OCI-LY1 (cell line): Measurements from ENCODE around the gene MZB1.

ENCODE experiments used
- H2AFZ ChIP-seq: fragments of 200-600 bp; sonication (generic), shearing (Covaris generic); 2 replicates; pipeline ENCODE4 v1.6.0; 2014; ENCODE audit warnings: antibody characterized with exemption, mild to moderate bottlenecking, low read length
- H3F3A ChIP-seq: fragments of 200-600 bp; sonication (generic), shearing (Covaris generic); 2 replicates; pipeline ENCODE4 v1.6.0; 2014; ENCODE audit warnings: mild to moderate bottlenecking, antibody characterized with exemption, low read length, moderate library complexity; ENCODE audit not compliant: insufficient read depth
- H3K27ac ChIP-seq: fragments of 200-600 bp; sonication (generic); 2 replicates; pipeline ENCODE4 v1.5.1; 2014; ENCODE audit warnings: low read length, mixed run types, mild to moderate bottlenecking, low read depth; ENCODE audit not compliant: poor library complexity, severe bottlenecking
- H3K27me3 ChIP-seq: fragments of 200-600 bp; sonication (generic); 2 replicates; pipeline ENCODE4 v1.6.0; 2014; ENCODE audit warnings: antibody characterized with exemption, mild to moderate bottlenecking, low read length, moderate library complexity; ENCODE audit not compliant: insufficient read depth
- H3K36me3 ChIP-seq: fragments of 200-600 bp; sonication (generic); 2 replicates; pipeline ENCODE4 v1.6.1; 2014; ENCODE audit warnings: mild to moderate bottlenecking, antibody characterized with exemption, low read length, moderate library complexity, mixed read lengths; ENCODE audit not compliant: insufficient read depth
- H3K4me1 ChIP-seq: fragments of 200-600 bp; sonication (generic); 2 replicates; pipeline ENCODE4 v1.5.1; 2014; ENCODE audit warnings: mild to moderate bottlenecking, low read length, moderate library complexity; ENCODE audit not compliant: insufficient read depth, severe bottlenecking
- H3K4me2 ChIP-seq: fragments of 200-600 bp; sonication (generic), shearing (Covaris generic); 2 replicates; pipeline ENCODE4 v1.6.1; 2014; ENCODE audit warnings: low read length
- H3K4me3 ChIP-seq: fragments of 200-600 bp; sonication (generic); 2 replicates; pipeline ENCODE4 v1.5.1; 2014; ENCODE audit warnings: low read length, low read depth, mild to moderate bottlenecking, mixed read lengths; ENCODE audit not compliant: poor library complexity, severe bottlenecking
- H3K79me2 ChIP-seq: fragments of 200-600 bp; shearing (Covaris generic); 2 replicates; pipeline ENCODE4 v1.6.1; 2016; ENCODE audit warnings: mixed run types, low read length, mixed read lengths; ENCODE audit not compliant: insufficient read depth
- H3K9ac ChIP-seq: fragments of 200-600 bp; sonication (generic), shearing (Covaris generic); 2 replicates; pipeline ENCODE4 v1.6.1; 2014; ENCODE audit warnings: mild to moderate bottlenecking, low read length, mixed read lengths
- H3K9me2 ChIP-seq: fragments of 200-600 bp; sonication (generic), shearing (Covaris generic); 2 replicates; pipeline ENCODE4 v1.6.1; 2014; ENCODE audit warnings: low read depth, mild to moderate bottlenecking, low read length, mixed read lengths
- H3K9me3 ChIP-seq: fragments of 200-600 bp; shearing (Covaris generic); 2 replicates; pipeline ENCODE4 v1.6.1; 2014; ENCODE audit warnings: low read length, mixed read lengths
- H4K20me1 ChIP-seq: fragments of 200-600 bp; sonication (generic), shearing (Covaris generic); 2 replicates; pipeline ENCODE4 v1.6.0; 2016; ENCODE audit warnings: mild to moderate bottlenecking, low read length; ENCODE audit not compliant: insufficient read depth
- CTCF ChIP-seq: fragments of 200-600 bp; sonication (generic), shearing (Covaris generic); IDR thresholded peaks from 2 replicates; pipeline ENCODE4 v1.5.1; 2017; ENCODE audit warnings: mild to moderate bottlenecking, antibody characterized with exemption, low read length, moderate library complexity, mixed read lengths
- EZH2 ChIP-seq: fragments of 200-600 bp; sonication (generic), shearing (Covaris generic); IDR thresholded peaks from 2 replicates; pipeline ENCODE4 v1.8.0; 2017; ENCODE audit warnings: borderline replicate concordance, mixed run types, mild to moderate bottlenecking, antibody characterized with exemption, low read length, moderate library complexity, mixed read lengths

MZB1 gene

GRCh38 chr5:139374909-139375308, 14.8 kb downstream of the MZB1 start:
- H3K27me3 ChIP-seq: no peaks in the 10 kb centered on the region
- H3K9ac ChIP-seq: no peak overlapping the region
- H2AFZ ChIP-seq: no peak overlapping the region
- no peaks in the 10 kb centered on the region for H3F3A ChIP-seq
- no peak overlapping the region for H3K4me3 ChIP-seq
- no peaks in the 10 kb centered on the region for H3K9me2 ChIP-seq
- no peak overlapping the region for H3K27ac ChIP-seq
- H3K4me1 ChIP-seq: no peaks in the 10 kb centered on the region
- H3K36me3 ChIP-seq: peaks cover 11% of the 10 kb centered on the region; the same call in 1 of the 2 replicates
- H3K4me2 ChIP-seq: no peak overlapping the region
- H4K20me1 ChIP-seq: no peaks in the 10 kb centered on the region
- H3K79me2 ChIP-seq: no peaks in the 10 kb centered on the region
- no peak for TF ChIP-seq EZH2
- no peak for TF ChIP-seq CTCF
- no peaks in the 10 kb centered on the region for H3K9me3 ChIP-seq

GRCh38 chr5:139371482-139372435, 18.0 kb downstream of the MZB1 start:
- TF ChIP-seq CTCF: no peak
- no peak for TF ChIP-seq EZH2
- Histone ChIP-seq H3K36me3 (peaks cover 35% of the 10 kb centered on the region), H3K79me2 (no peaks in the 10 kb centered on the region), H4K20me1 (no peaks in the 10 kb centered on the region), H3K4me2 (no peak overlapping the region), H3K4me1 (no peaks in the 10 kb centered on the region), H3K4me3 (no peak overlapping the region), H3K9me3 (no peaks in the 10 kb centered on the region), H3K27ac (no peak overlapping the region), H3K27me3 (no peaks in the 10 kb centered on the region), H3K9me2 (no peaks in the 10 kb centered on the region), H3F3A (no peaks in the 10 kb centered on the region), H2AFZ (no peak overlapping the region), H3K9ac (no peak overlapping the region)

GRCh38 chr5:139369181-139369580, 20.5 kb downstream of the MZB1 start:
- Histone ChIP-seq H3K4me3 (no peak overlapping the region), H3K9ac (no peak overlapping the region), H3K79me2 (no peaks in the 10 kb centered on the region), H3F3A (no peaks in the 10 kb centered on the region), H3K9me3 (no peaks in the 10 kb centered on the region), H3K27ac (no peak overlapping the region), H3K36me3 (peaks cover 57% of the 10 kb centered on the region), H3K4me2 (no peak overlapping the region), H2AFZ (no peak overlapping the region), H3K27me3 (no peaks in the 10 kb centered on the region), H3K4me1 (no peaks in the 10 kb centered on the region), H3K9me2 (no peaks in the 10 kb centered on the region), H4K20me1 (no peaks in the 10 kb centered on the region)
- TF ChIP-seq EZH2 (no peak), CTCF (no peak)
